ENCODE results near the gene TSFM.

- no peak for TF ChIP-seq GZF1 (CRISPR knock-in tag; IDR thresholded peaks at IDR 0.05)
- no peak for TF ChIP-seq ZNF570 (CRISPR knock-in tag; IDR thresholded peaks at IDR 0.05; ENCODE audit: borderline replicate concordance)
- no peak for TF ChIP-seq SOX5 (CRISPR knock-in tag; IDR thresholded peaks at IDR 0.05; ENCODE audit: borderline replicate concordance)
- no peak for TF ChIP-seq HOMEZ (CRISPR knock-in tag; IDR thresholded peaks at IDR 0.05; ENCODE audit: low read depth)
- TF ChIP-seq NR3C1 (CRISPR knock-in tag; IDR thresholded peaks at IDR 0.05) = no peak
- TF ChIP-seq NFIC (IDR thresholded peaks at IDR 0.05; ENCODE audit: low read length) = no peak
- no peak for TF ChIP-seq YY1 (IDR thresholded peaks at IDR 0.05; ENCODE audit: insufficient read depth, insufficient replicate concordance, low read depth, low read length)
- no peak for TF ChIP-seq ZNF772 (CRISPR knock-in tag; IDR thresholded peaks at IDR 0.05)
- no peak for TF ChIP-seq EZH2 (conservative IDR thresholded peaks at IDR 0.05; ENCODE audit: low read depth, low read length)
- no peak for TF ChIP-seq RAD21 (CRISPR knock-in tag; IDR thresholded peaks at IDR 0.05)
- TF ChIP-seq JDP2 (CRISPR knock-in tag; IDR thresholded peaks at IDR 0.05; ENCODE audit: borderline replicate concordance) = no peak
- no peak for TF ChIP-seq POLR2AphosphoS5 (IDR thresholded peaks at IDR 0.05; ENCODE audit: low read depth, low read length)
- no peak for TF ChIP-seq SAFB2 (CRISPR knock-in tag; IDR thresholded peaks at IDR 0.05; ENCODE audit: borderline replicate concordance, low read depth)
Observed at GRCh38 chr12:57826400-57826799, 43.8 kb downstream of the TSFM start.
